ENCODE data around the gene CELSR1. TPM values are rescaled to one million over a fixed set of nuclear protein-coding genes. Genes with fewer than 3 reads are reported as not detected.
"Not testable (repeated sequence)": the region's sequence is repeated elsewhere in the genome, so short reads cannot be mapped to it uniquely, and the experiment has no call there.

Gene CELSR1
- polyA plus RNA-seq, 3 donors, result 25.6 to 29.4 (median 29.4) TPM

DNA sequence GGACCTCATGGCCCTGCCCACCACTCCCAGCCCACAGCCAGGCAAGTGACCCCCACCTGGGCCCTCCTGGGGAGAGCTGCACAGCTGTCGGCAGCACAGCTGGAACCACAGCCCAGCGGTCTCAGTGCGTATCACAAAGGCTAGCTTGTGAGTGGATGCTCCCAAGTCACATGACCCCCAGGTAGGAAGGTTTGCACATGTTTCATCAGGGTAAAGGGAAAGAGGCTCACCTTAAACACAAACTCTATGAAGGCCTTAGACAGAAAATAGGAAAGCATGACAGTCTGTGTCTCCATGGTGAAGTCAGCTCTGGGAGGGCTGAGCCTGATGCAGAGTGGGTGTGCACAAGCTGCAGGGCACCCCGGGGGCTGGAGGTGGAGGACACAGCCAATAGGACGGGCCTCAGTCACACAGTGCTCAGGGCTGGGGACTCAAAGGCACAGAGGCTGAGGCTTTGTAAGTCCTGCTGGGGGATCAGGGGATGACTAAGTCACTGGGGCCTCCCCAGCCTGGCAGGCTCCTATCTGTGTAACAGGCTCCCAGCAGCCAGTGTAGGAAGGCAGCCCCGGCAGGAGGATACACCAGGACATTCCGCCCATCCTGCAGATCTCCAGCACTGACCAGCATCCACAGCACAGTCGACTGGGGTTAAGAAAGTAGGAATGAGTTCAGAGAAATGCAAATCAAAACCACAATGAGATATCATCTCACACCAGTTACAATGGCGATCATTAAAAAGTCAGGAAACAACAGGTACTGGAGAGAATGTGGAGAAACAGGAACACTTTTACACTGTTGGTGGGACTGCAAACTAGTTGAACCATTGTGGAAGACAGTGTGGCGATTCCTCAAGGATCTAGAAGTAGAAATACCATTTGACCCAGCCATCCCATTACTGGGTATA, 22.0 kb downstream of the CELSR1 start:
- no peak for DNase-seq

DNA sequence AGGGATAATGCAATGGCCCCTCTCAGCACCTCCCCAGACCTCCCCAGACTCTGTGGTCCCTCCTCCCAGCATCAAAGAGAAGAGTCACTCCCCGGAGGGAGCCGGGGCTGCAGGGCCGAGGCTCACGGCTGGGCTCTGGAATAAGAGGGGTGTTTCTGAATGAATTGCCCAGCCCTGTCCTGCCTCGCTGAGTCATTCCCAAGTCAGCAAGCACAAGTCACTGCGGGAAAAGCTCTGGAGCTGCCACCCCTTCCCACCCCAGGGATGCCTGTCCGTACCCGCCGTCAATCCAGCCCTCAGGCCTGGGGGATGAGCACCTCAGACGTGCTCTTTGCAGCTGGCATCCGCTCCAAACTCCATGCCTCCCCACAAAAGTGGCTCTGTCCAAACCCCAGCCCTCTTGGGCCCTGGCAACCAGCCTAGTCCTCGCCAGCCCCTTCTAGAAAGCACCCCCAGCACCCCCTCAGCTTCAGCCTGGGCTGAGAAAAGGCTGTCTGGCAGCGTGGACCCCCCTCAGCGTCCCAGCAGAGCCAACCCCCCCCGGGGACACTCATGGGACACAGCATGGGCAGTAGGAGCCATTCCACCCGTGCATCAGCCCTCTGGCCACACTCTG, 22.7 kb downstream of the CELSR1 start:
- DNase-seq, result no peak

DNA sequence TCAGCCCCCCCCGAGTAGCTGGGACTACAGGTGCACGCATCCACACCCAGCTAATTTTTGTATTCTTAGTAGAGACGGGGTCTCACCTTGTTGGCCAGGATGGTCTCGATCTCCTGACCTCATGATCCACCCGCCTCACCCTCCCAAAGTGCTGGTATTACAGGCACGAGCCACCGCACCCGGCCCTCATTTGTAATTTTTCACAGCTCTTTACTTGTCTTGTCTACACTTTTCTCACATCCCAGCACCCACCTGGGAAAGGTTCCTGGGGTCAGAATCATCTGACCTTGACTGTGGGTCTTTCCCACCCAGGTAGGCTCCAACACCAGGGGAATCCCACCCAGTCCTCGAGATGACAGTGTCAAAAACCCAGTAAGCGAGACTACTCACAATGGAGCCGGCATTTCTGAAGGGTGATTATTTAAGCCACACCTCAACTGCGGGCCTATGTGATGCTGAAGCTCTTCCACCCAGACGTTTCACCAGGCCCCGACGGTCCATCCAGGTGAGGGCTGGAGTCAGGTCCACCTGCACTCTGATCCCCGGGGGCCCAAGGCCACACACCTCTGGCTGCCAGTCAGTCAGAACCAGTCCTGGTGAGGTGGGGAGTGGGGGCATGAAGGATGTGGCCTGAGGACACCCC, 23.4 kb downstream of the CELSR1 start:
- DNase-seq, result no peak

DNA sequence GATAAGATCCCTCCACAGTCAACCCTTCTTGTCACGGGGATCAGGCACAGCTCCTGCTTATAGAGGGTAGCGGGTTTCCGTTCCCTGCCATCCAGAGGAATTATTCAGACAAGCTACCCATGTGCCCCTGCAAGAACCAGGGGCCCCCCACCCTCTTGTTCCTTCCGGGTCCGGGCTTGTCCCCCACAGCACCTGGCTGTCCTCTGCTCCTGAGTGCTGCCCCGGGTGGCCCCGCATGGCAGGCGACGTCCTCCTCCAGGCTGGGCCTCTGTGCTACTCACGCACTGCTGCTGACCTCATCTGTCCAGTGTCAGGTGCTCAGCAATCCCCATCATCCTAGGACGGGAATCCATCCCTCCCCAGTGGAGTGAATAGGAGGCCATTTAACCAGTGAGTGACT, 24.7 kb downstream of the CELSR1 start:
- no peak for DNase-seq

DNA sequence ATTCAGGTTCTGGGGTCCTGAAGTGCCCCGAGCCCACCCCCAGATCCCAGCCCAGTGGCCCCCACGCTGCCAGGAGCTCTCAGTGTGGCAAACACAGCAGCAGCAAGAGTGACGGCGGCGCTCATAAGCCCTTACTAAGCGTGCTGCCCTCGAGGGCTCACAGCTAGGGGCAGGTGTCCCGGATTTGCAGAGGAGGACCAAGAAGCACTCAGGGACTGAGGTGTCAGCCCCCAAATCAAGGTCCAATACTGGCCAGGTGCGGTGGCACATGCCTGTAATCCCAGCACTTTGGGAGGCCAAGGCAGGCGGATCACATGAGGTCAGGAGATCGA, 25.4 kb downstream of the CELSR1 start:
- no peak for DNase-seq

DNA sequence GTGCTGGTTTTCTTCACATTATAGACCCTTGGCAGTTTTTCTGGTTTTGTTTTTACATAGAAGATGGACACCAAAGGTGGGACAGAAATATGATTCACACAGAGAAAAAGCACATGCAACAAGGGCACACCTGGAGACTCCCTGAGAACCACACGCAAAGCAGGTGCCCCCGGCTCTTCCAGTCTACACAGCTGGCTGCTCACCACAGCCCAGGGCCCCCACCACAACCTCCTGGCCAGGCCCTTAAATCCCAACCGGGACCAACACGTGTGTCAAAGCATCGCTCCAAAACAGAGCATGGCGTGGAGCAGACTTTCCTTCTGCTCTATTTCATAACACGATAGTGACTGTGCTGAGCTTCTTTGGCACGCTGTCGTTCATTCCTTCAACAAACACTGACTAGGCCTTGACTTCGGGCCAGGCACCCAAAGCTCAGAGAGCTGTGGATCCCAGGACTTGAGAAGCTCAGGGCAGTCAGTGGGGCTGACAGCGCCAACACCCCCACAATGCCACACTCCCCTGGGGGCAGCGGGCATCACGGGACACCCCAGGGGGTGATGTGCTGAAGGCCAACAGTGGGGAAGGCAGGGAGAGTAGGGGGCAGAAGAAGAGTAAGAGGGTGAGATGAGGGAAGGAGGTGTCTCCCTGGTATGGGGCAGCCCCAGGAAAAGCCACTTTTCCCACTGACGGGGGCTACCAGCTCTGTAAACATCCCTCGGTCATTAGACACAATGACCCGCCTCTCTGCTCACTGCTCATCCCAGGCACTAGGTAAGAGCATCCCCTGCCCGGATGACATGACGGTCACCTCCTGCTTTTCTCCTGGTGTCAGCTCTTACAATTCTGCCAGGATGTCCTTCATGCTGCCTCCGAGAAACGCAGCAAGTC, 26.0 kb downstream of the CELSR1 start:
- DNase-seq, result no peak

DNA sequence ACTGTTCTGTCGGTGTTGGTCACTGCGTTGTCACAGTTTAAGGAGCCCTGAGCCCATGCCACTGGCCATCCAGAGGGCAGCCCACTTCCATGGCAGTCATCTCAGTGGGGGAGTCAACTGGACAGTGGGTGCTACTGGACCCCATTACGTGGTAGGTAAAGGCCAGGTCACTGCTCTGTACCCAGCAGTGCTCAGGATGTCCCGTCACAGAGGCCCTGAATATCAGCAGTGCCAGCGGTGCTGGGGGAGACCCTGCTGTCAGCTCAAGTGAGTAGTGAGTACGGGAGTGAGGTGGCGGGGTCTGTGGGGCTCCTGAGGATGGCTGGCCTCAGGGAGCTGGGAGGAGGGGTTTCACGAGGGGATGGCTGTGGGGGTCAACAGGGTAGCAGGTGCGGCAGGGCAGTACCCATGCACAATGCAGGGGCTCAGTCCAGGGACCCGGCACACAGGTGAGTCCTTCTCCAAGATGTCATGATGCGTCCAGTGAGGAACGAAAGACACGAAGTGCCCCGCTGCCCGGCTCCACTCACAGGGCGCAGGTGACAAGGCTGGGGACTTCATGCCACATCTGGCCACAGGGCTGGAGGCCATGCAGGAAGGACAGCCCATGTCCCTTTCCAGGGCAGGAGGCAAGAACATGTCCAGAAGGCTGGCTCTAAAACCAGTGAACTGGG, 27.9 kb downstream of the CELSR1 start:
- DNase-seq, result no peak

DNA sequence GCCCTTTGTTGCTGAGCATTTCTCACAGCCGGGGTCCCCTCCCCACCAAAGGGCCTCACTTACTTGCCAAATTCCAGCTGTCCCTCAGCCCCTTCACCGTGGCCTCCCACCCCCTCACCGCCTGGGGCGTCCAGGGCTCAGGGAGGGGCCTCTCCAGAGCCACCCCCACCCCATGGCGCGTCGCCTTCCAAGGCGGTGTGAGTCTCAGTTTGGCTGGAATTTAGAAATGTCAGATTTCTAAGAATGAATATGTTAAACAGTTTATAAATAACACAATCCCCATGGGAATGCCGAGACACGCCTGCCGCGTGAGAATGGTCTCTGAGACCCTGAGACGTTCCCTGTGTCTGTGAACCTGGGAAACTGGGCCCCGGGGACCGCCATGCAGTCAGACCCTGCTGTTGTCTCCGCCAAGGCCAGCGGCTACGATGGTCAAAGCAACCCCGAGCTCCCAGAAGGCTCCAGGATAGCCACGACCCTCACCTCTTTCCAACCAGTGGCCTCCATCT, 28.9 kb downstream of the CELSR1 start:
- DNase-seq, result no peak

DNA sequence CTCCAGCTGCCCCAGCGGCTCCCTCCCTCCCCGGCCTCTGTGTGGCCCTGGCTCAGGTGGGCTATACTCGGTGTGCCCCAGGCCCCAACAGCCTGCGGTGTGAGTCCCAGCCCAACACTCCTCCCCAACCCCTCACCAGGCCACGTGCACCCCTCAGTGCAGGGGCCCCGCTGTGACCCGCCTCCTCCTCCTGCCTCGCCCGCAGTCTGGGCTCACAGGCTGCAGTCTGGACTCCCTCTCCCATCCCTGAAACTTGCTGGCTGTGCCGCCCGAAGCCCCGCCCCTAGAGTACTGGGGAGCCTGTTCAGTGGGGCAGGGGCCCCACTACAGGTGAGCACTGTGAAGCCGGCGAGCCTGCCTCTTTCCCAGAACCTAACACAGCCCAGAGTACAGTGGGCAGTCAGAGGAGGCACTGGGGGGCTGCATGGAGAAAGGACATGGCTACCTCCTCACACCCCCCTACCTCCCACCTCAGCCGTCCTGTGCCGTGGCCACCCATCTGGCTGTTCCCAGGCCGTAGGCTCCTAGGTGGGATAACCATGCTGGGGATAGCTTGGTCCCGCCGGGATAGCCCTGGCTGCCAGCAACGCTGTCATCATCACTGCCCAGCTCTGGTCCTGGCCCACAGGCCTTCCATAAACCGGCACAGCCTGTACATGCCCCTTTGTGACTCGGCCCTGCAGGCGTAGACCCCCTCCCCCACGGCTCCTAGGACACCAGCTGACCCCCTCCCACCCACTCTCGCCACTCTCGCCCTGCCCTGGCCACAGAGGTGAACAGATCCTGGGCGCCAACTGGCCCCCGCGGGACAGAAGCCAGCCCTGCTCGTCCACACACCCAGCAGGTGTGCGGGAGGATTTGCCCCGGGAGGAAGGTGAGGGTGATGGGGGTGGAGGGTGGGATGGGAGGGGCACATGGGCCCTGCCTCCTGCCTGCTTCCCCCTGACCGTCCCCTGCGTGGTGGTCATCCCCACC, 29.7 kb downstream of the CELSR1 start:
- no peak for DNase-seq

DNA sequence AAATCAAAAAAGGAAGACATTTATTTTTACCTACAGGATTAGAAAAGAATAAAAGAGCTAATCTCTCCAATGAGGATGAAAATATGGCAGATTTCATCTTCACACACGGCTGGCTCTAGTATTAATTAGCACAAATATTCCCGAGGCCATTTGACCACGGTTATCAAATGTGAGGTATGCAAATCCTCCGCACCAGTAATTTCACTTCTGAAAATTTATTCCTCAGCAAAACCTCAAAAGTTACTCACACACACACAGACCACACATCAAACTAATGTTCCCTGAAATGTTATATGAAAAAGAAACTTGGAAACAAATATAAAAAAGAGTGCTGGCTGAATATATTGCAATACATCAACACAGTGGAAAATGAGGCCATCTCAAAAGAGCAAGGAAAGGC, 32.8 kb downstream of the CELSR1 start:
- DNase-seq, result no peak

DNA sequence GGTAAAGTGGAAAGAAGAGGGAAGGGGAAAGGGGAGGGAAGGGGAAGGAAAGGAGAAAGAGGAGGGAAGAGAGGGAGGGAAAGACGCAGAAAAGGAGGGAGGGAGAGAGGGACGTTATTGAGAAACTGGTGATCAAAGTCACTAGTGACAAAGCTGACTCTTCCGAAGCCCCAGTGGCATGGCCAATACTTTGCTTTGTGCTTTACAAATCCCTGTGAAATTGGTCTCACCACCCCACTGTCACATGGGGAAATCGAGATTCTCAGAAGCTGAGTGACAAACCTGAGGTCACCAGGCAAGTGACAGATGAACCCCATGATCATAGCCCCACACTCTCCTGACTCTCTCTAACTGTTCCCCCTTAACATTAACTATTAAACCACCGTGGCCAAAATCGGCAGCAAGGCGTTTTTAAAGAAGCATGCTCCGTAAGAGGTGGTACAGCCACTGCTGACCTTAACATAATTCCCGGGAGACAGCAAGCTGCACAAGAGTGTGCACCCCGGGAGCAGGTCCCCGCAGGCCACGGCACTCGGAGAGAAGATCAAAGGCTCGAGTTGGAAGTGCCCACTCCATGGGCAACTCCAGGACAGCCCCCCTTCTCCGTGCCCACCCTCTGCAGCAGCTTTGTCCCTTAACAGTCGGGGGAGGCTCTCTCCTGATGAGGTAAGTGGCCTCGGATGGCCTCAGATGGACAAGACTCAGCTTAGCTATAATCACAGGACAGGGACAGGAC, 34.8 kb downstream of the CELSR1 start:
- DNase-seq, result no peak

DNA sequence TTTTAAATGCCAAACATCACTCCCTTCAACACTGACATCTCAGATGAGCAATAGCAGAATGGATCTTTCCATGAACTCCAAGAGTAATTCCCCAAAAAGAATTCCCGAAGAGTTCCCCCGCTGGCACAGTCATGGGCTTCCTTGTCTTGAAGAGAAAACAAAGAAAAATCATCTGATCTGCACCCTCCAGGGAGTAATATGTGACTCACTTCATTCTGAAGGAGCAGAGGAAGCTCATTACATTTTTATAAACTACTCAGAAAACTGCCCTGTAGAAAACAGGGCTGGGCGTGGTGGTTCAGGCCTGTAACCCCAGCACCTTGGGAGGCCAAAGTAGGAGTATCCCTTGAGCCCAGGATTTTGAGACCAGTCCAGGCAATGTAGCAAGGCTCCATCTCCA, 35.7 kb downstream of the CELSR1 start:
- DNase-seq, result no peak

DNA sequence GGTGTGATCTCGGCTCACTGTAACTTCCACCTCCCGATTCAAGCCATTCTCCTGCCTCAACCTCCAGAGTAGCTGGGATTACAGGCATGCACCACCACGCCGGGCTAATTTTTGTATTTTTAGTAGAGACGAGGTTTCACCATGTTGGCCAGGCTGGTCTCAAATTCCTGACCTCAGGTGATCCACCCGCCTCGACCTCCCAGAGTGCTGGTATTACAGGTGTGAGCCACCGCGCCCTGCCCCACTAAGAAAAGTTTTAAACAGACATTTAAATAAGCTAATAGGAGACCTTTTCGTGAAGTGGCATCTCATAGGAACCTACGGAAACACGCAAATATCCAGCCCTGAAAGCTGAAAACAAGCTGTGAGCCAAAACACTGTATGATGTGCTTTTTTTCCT, 36.2 kb downstream of the CELSR1 start:
- DNase-seq, result not testable (repeated sequence)

DNA sequence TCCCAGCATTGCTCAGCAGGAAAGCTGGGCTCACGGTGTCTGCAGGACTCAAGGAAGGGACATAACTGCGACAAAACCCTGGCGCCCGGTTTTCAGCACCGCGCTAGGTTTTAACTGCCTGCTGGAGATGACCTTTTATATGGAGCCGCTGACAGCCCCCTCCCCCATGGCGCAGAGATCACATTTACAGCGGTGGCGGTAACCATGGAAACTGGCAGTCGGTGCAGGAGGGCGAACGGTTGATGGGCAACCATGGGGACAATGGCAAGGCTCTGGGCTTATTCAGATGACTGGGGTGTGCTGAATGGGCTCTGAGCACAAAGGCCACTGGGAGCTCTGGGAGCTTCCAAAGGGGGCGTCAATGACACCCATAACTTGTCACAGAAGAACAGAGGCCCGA, 37.2 kb downstream of the CELSR1 start:
- DNase-seq, result peak; percentile 81

DNA sequence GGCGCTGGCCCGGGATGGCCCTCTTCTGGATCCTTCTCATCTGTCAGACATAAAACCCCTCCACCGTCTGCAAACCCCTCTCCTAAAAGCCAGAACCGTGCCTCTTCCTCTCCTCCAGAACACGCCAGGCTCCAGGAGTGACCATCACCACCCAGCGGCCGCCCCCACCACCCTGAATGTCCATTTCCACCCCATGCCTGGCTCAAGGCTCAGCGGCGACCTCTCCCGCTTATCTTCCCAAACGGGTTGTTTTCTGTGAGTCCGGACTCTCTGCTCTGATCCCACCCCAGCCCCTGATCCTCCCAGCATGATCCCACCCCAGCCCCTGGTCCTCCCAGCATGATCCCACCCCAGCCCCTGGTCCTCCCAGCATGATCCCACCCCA, 37.6 kb downstream of the CELSR1 start:
- no peak for DNase-seq

DNA sequence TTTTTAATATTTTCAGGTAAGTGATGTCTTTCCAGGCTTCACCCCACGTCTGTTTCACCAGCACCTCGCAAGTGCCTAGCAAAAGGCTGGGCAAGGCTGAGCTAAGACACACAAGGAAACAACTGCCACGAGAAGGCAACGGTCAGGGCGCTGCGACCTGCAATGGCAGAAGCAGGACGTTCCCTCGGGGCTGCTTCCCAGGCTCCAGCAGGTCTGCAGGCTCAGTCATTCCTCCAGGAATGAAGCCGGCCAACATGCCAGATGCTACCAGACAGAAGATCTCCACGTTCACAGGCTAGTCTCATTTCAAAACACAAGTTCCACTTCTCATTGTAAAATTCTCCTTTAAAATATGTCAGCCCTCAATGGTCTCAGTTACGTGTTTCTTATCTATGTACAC, 45.5 kb downstream of the CELSR1 start:
- no peak for DNase-seq

DNA sequence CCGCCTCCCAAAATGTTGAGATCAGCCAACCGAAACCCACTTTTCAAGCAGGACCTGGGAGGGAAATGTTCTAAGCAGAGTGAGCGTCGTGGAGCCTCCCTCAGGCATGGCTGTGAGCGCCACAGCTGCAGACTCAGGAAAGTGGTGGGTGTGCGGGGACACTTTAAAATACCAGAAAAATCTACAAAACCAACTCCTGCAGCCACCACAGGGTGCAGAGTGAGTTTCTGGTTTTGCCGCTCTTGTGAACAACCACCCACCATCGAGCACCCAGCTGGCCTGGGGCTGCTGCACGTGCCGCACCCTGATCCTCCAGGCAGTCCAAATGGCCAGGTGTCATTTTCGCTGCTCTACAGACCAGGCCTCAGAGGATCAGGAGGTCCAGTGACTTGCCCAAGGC, 46.9 kb downstream of the CELSR1 start:
- no peak for DNase-seq

DNA sequence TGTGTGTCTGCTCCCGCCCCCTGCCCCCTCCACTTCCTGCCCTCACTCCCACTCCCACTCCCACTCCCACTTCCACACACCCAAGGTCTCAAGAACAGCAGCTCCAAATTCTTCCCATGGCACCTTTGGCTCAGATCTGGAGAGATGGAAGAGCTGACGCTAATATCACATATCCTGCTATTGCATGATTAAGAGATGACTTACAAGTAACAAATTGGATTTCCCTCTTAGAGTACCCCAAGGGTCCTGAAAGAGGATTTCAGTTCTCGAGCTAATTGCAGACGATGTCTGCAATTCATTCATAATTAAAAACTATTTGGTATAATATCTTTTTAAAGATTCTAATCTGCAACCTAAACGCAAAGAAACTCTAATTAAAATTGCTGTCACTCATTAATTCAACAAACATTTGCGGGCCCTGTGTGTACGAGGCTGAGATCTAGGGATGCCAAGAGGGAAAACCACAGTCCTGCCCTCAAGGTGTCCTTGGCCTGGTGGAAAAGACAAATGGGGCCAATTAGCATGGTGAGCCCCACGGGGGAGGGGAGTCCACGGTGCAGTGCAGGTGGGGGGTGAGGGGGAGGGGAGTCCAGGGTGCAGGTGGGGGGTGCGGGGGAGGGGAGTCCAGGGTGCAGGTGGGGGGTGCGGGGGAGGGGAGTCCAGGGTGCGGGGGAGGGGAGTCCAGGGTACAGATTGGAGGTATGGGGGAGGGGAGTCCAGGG, 50.3 kb downstream of the CELSR1 start:
- no peak for DNase-seq
